Measurements from ENCODE around the gene APCDD1.
A peak's percentile ranks its signal among the peaks of the same experiment; 100 is the strongest.
"Not testable (repeated sequence)": the region's sequence is repeated elsewhere in the genome, so short reads cannot be mapped to it uniquely, and the experiment has no call there.

The APCDD1 gene

DNA sequence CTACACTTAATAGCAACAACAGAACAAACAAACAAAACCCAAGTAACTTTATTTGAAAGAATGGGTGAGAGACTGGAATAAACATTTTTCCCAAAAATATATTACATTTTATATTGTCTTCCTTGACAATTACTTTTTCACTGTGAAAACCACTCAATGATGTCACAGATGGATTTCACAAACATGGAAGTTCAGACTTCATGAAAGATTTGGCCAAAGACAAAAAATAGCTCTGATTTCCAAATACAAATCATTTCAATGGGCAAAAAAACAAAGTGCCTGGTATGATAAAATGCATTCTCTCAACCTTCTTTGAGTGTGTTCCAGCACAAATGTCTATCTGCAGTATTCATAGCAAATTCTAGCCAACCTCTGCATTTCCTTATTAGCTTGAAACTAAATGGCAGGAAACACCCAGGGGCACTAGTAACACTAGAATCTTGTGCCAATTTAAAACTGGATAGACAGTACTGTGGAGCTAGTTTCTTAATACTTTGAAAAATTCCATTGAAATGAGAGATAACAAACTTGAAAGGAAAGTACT lies 42.8 kb downstream of the APCDD1 start:
- DNase-seq = no peak

DNA sequence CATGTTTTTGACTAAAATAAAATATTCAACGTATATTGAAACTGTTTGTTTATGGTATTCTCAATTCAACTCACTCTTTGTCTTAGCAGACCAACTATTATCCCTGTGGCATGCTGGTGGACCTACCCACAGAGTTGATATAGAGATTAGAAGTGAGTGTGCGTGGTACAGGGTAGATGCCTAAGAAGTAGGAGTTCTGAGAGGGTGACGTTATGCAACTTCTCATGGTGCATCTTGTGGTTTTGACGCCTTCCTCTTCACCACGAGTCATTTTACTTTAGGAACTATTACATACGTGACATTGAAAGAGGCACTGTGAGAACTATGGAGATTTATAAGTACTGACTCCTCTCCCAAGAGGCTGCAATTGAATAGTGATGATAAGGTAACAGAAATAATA lies 44.8 kb downstream of the APCDD1 start:
- no peak for DNase-seq

GRCh38 chr18:10500038-10500437 lies 45.6 kb downstream of the APCDD1 start:
- DNase-seq = no peak

DNA sequence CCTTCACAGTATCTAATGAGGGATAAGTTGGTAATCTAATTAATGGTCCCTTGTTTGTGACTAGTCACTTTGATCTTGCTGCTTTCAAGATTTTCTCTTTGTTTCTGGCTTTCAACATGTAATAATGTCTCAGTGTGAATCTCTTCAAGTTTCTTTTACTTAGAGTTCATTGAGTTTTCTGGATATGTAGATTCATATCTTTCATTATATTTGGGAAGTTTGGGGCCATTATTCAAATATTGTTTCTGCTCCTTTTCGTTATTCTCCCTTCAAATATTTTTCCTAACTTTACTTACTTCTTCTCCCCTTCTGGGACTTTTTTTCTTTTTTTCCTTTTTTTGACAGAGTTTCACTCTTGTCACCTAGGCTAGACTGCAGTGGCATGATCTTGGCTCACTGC lies 50.3 kb downstream of the APCDD1 start:
- no peak for DNase-seq

GRCh38 chr18:10505892-10506291 lies 51.5 kb downstream of the APCDD1 start:
- DNase-seq = not testable (repeated sequence)

DNA sequence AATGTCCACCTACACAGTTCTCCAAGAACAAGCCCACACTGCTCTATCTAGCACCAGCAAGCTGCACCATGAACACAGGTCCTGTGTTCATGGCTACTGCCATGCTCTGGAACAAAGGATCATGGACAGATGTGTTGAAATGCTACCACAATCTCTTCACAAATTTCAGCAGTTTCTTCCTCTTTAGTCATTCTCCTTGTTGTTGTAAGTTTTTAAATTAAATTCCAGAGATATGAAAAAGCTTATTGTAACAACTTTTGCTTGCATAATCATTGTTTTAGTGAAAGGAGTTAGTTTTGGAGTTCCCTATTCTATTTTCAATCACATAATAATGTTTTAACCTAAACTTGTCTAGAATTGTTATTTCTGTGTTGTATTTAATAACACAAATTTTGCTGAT lies 54.2 kb downstream of the APCDD1 start:
- no peak for DNase-seq

DNA sequence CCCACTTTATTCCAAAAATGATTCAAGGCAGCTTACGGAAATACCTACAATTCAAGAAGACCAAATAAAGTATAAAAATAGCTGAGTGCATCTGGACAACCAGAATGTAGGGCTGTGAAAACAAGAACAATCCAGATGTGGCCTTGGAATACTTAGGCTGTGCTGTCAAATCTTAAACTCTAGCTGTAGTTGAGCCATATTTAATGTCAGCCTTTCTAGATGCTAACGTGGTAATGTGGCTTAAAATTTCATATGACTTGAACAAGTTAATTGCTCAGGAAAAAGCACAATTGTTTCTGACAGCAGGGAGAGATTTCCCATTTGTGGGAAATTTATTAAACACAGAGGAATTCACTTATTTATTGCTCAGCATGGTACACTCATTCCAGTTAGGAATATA lies 56.8 kb downstream of the APCDD1 start:
- no peak for DNase-seq

DNA sequence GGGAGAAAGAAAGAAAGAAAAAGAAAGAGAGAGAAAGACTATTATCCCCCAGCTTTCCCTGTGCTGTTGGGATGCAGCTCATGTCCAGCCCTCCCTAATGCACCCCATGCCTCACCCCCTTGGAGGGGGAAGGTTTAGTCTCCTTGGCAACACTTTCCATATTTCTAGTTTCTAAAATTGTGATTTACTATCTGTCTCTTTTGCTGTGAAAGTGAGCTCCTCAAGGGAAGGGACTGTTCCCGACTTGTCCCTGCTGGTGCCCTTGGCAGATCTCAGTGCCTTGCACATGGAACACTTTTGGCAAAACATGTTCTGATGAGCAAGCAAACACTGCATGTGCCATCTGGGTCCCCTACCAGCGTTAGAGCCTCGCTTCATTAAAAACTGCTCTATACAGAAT lies 59.6 kb downstream of the APCDD1 start:
- DNase-seq = no peak

DNA sequence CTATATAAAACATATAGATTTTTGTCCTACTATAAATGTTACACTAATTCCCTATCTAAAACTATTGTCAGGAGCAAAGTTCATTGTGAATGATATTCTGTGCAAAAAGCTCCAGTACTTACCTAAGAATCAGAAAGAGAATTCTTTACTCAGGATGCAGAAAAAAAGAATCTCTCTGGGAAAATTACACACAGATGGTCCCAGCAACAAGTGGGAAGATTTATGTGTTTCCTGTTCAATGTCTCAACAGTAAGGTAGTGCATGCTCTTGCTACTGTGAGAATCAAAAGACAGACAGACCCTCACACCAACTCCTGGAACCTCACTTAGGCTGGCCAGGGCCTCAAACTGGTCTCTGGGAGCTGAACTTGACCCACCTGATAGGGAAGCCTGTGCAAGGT lies 60.2 kb downstream of the APCDD1 start:
- no peak for DNase-seq

- DNase-seq = no peak
These were observed 61.0 kb downstream of the APCDD1 start for GRCh38 chr18:10515456-10515855.

DNA sequence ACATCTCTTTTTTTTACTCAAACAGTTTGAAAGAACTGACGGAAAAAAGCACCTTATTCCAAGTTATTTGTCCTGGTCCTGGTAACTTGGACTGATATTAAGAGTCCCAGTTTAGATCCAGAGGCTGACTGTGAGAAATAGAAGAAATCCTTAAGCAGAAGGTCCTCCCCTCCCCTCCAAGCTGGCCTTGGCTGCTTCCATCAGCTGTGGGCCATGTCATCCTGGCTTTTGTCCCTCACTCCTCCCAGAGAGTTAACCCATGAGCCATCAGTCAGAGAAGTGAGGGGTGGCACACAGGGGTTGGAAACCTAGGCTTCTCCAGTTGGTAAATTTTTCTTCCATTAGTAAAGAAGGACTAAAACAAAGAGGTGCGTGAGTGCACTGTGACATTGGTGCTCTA lies 61.6 kb downstream of the APCDD1 start:
- no peak for DNase-seq

GRCh38 chr18:10518595-10519255 lies 64.3 kb downstream of the APCDD1 start:
- DNase-seq = no peak

- no peak for DNase-seq
These were observed 64.9 kb downstream of the APCDD1 start for GRCh38 chr18:10519366-10519765.

DNA sequence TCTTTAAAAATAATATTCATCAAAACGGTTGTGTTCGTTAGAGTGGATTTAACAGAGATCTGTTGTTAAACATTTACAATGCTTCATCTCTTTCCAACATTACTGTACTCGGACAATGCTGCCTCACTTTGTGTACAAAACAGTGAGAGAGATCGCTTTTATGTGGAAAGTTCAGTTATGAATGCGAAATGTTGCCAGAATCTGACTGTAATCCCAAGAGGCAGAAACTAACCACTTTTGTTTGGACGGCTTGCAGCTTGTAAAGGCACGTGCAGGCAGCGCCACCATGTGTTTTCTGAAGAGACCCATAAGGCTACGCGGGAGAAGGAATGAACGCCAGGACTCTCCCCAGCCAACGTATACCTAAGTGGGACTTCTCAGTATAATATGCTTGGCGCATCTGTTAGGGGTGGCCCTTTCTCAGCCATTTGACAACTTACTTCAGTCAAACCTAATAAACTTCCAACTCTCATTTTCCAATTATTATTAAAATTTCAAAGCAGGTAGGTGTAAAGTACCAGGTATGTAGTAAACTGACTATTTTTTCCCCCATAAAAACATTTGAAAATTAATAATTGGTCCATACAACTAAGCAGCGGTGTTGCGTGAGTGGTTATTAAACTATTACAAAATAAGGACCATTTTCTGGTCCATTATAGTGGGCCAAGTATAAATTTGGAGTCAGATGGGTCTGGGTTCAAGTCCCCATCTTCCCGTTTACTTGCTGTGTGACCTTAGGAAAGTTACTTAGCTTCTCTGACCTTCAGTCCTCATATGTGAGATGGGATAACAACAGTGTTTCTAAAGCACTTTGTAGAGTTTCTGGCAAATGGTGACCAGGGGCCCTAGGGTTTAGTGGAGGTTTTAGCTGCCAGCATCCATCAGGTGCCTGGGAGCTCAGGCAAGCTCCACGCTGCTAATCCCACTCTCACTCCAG lies 65.8 kb downstream of the APCDD1 start:
- peak; percentile 58 for DNase-seq

DNA sequence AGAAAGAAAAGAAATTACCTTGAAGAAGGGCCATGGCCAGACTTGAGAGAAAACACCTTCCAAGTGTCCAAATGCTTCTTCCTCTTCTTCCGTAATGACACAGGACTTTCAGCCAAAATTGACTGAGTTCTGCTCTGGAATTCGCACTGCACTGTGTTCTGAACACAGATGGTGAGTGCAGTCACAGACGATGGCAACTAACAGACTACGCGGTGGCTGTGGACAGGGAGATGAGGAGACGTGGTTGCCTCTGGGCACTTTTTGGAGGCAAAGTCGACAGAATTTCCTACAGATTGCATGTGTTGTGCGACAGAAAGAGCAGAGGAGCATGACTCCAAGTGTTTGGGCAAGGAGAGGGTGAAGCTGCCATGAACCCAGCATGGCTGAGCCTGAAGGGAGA lies 67.1 kb downstream of the APCDD1 start:
- no peak for DNase-seq

- DNase-seq = no peak
These were observed 68.1 kb downstream of the APCDD1 start for GRCh38 chr18:10522574-10522973.

GRCh38 chr18:10523544-10523943 lies 69.1 kb downstream of the APCDD1 start:
- DNase-seq = no peak

- no peak for DNase-seq
These were observed 70.3 kb downstream of the APCDD1 start for GRCh38 chr18:10524507-10525370.

DNA sequence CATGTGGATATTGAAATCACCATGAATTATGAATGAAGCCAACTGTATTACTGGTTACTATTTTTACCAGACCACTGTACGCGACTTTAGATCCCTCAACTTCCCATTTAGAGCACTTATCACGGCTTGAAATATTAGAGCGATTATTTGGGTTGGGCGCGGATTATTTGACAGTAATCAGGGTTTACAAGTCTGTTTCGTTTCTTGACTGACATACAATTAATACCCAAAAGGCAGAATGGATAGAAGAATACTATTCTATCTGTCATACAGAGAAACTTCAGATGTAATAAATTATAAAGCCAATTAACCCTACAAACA lies 70.9 kb downstream of the APCDD1 start:
- no peak for DNase-seq

DNA sequence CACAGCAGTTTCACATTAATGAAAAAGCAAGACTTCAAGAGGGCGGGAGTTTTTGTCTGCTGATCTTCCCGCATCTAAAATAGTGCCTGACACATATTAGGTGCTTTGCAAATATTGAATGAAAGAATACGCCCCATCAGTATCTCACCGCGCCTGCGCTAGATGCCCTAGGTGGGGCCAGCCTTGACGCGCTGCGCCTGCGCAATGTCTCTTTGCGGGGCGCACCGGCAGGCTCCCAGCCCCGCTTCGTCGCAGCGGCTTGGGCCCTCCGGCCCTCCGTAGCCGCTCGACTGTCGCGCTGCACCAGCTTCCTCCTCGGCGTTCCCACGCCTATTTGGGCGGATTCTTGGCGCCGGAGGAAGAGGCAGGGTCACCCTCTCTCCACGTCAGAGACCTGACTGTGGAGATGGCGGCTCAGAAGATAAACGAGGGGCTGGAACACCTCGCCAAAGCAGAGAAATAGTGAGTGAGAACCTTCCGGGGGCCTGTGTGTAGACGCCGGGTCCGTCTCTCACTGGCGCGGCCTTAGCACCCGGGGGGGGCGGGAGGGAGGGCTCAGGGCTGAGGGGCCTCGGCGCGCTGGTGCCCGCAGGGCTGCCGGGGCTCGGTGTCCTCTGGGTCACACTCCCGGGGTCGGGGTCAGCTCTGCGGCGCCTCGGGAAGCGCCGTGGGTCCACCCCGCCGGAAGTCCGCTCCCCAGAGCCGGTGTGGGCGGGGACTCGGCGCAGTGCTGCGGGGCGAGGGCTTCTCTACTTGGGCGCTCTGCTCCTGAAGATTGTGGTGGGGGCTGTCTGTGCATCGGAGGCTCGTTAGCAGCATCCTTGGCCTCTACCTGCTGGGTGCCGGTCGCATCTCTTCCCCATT lies 71.5 kb downstream of the APCDD1 start, which contains the start of gene NAPG:
Gene NAPG (plus strand): TSS at position 331 of the 864 bp plus-strand sequence. CDS start 76 bp downstream, at position 407.
- peak; percentile 61 for DNase-seq

GRCh38 chr18:10526561-10526949 lies 72.1 kb downstream of the APCDD1 start:
- DNase-seq = no peak

DNA sequence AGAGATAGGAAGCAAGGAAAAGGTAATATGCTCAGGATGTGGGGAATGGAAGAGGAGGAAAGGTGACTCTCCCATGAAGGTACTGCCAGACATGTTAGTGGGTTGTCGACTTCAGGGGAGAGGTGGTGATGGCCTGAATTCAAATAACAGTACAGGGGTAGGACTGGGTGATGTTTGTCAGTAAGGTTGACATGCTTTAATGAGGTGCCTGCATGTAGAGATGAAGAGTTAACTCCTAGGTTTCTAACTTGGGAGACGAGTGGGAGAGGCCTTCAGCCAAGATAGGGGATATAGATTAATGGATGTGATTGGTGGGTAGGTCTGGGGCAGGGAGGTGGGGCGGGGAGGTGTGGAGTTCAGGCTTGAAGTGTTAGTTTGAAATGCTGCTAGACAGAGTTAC lies 74.0 kb downstream of the APCDD1 start:
- DNase-seq = no peak
